ENCODE measurements around the gene FOXQ1. TPM values are rescaled to one million over a fixed set of nuclear protein-coding genes. Genes with fewer than 3 reads are reported as not detected.

Gene FOXQ1
- total and polyA plus RNA-seq, 9 of the 15 experiments (the other 6 are each of a cell fraction or from before 2014, with no cell fraction given) = not detected

GRCh38 chr6:1313384-1313766, 1.5 kb downstream of the FOXQ1 start:
- in situ Hi-C loops (cut with MboI) (no loop called here), intact Hi-C loops (cut with micrococcal nuclease) (no loop called here)
- Histone ChIP-seq H3K4me1 (replicated peaks in 1 of 2; ENCODE audit: control insufficient read depth in 2 of 2, insufficient read depth in 2 of 2, low read length in 2 of 2) (no peaks in the 10 kb centered on the region; a peak in 2 of 5 replicates), H2AFZ (ENCODE audit: low read depth, low read length) (no peak overlapping the region), H3K4me2 (ENCODE audit: insufficient read depth, low read length) (no peak overlapping the region), H3K36me3 (ENCODE audit: control insufficient read depth, insufficient read depth, low read length) (no peaks in the 10 kb centered on the region), H3K9ac (ENCODE audit: insufficient read depth in 1 of 2, low read depth in 2 of 2, low read length in 2 of 2) (no peak overlapping the region), H3K27ac (ENCODE audit: extremely low read depth, low read depth, low read length) (no peak overlapping the region), H3K9me3 (replicated peaks; ENCODE audit: control insufficient read depth, insufficient read depth, low read depth, low read length) (no peaks in the 10 kb centered on the region), H3K27me3 (ENCODE audit: control insufficient read depth in 2 of 2, insufficient read depth in 2 of 2, low read length in 2 of 2) (no peaks in the 10 kb centered on the region), H3K9me1 (ENCODE audit: control insufficient read depth, insufficient read depth, low read length) (no peaks in the 10 kb centered on the region), H3K4me3 (no peak overlapping the region), H4K20me1 (replicated peaks; ENCODE audit: control insufficient read depth, insufficient read depth, low read length) (no peaks in the 10 kb centered on the region), H3K79me2 (ENCODE audit: control insufficient read depth, insufficient read depth, low read length) (no peaks in the 10 kb centered on the region)
- BruUV-seq (replicated peaks) = no TSS peak
- ATAC-seq (no peak), DNase-seq (ENCODE audit: extremely low read depth in 1 of 4, low spot score in 3 of 4) (no peak), FAIRE-seq (no peak)
- TF ChIP-seq ZNF780A (CRISPR knock-in tag; IDR thresholded peaks at IDR 0.05) = no peak
- no peak for TF ChIP-seq BRF2 (IDR thresholded peaks at IDR 0.05; ENCODE audit: borderline replicate concordance, insufficient read depth, insufficient read length)
- no peak for TF ChIP-seq TBP (optimal IDR thresholded peaks at IDR 0.05; ENCODE audit: low read depth, low read length)
- TF ChIP-seq ZNF311 (CRISPR knock-in tag; IDR thresholded peaks at IDR 0.05) = no peak
- TF ChIP-seq ETS2 (tag; IDR thresholded peaks at IDR 0.05; ENCODE audit: borderline replicate concordance, poor library complexity, severe bottlenecking) = no peak
- WGBS (ENCODE audit: insufficient coverage, low coverage, missing lambda C conversion rate) = 80% methylated on average over 1 of the region's 64 CpGs
- CTCF ChIA-PET (ENCODE audit: low intra/inter-chr PET ratio) = no interaction called here
- POLR2A ChIA-PET = no interaction called here

Data from K562 (cell line).